ENCODE measurements around the gene GPD1L. TPM values are rescaled to one million over a fixed set of nuclear protein-coding genes. Genes with fewer than 3 reads are reported as not detected.

Gene GPD1L
- polyA plus RNA-seq, 1 donor, result 19.3 TPM

- DNase-seq, result no peak
These were observed 30.3 kb downstream of the GPD1L start for GRCh38 chr3:32136703-32137102.

GRCh38 chr3:32137870-32138269, 31.4 kb downstream of the GPD1L start:
- DNase-seq, result no peak

- no peak for DNase-seq
These were observed 32.2 kb downstream of the GPD1L start for GRCh38 chr3:32138545-32139104.

- no peak for DNase-seq
These were observed 34.5 kb downstream of the GPD1L start for GRCh38 chr3:32140943-32141342.

- DNase-seq, result peak; percentile 89
These were observed 37.7 kb downstream of the GPD1L start for GRCh38 chr3:32143849-32144757.

DNA sequence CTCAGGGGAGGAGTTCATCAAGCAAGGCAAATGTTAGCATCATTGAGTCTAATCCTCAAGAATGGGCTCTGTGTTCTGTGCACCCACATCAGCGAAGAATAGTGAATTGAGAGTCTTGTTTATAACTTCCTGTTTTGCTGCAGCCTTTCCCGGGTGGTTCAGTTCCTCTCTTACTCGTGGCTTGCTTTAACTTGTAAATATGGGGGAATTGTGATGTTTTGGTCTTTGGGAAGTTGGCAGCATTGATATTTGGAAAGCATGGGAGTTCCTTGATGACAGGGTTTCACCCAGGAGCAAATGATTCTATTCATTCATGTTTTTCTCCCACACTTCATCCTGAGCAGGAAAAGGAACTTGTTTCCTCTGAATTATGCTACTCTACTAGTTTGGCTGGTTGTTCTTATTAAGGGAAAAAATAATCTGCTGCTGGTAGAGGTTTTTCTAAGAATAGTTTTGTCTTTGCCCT, 40.4 kb downstream of the GPD1L start:
- DNase-seq, result no peak

- no peak for DNase-seq
These were observed 41.1 kb downstream of the GPD1L start for GRCh38 chr3:32147509-32147908.

DNA sequence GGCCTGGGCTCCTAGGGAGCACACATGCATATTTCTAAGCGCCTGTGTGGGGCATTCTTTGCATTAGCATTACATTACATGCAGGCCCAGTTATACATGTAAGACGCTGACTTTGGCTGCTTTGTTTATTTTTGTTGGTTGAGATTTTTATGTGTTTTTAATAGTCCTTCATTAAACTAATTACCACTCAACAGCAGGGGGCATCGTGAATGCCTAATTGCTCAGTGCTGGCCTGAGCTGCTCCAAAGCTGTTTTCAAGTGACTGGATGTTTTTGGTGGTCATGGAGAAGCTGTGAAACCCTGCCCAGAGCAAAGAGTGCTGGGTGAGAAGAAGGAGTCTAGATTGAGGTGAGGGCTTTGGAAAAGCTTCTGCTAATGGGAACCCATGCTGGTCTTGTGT, 41.5 kb downstream of the GPD1L start:
- no peak for DNase-seq

DNA sequence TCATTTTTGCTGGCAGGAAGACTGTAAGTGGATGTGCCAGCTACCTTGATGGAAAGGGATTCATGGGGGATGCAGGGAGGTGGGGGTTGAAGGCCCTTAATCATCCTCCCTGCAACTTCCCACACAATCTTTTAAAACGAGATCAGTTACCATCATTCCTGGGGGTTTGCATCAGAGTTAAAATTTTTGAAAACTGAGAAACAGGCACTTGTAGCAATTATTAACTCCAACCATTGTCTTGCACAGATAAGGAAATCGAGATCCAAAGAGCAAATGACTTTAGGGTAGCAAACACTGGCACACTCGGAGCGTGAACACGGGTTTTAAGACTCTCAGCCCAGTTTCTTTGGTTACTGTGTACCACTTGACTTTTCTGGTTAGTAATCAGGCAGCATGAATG, 41.9 kb downstream of the GPD1L start:
- DNase-seq, result no peak

GRCh38 chr3:32153414-32154204, 47.2 kb downstream of the GPD1L start:
- no peak for DNase-seq

- DNase-seq, result no peak
These were observed 47.8 kb downstream of the GPD1L start for GRCh38 chr3:32154205-32154579.

DNA sequence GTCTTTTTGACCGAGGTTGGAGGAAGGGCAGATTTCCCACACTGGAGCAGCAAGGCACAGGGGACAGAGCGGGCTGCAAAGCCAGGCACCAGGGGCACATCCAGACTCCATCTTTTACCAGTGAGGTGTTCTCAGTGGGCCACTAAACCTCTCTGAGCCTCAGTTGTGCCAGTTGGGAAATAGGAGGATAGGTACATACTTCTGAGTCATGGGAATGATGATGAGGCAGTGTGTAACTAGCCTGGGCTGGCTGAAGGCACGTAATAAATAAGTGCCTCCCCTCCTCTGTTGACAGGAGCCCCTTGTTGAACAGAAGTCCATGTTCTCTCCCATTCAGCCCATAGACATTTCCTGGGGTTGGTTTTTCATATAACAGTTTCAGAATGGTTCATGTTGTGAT, 48.7 kb downstream of the GPD1L start:
- DNase-seq, result no peak

GRCh38 chr3:32157600-32158264, 51.3 kb downstream of the GPD1L start:
- DNase-seq, result no peak

GRCh38 chr3:32160706-32161214, 54.3 kb downstream of the GPD1L start:
- no peak for DNase-seq

DNA sequence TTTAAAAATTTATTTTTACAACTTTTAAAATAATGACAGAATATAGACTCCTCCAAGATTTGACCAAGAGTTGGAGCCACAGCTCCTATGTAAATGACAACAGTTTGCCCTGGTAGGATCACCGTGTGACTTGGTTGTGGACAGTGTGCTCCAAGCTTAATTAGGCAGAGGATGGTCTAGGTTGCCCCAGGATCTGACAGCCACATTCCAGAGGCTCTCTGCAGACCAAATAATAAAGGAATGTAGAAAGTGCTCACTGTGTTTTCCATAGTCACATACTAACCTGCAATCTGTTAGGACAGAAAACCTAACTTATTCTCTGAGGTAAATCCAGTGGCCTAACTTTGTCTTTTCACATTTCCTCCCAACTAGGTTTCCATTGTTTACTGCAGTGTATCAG, 59.0 kb downstream of the GPD1L start:
- no peak for DNase-seq

DNA sequence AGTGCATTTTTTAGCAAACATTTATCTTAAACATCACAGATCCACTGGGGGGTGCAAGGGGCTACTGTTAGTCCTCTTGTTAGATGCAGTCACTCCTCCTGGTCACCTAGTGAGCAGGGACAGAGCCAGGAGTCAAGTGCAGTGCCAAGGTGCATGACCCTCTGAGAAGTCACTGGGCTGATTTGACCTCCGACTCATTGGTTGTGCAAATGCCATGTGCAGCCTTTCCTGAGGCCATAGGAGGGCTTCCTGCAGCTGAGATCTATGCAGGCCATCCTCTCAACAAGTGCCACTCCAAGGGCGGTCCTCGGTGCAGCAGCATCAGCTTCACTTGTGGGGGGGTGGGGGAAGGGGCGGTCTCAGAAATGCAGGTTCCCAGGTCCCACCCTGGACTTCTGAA, 60.2 kb downstream of the GPD1L start:
- no peak for DNase-seq

- DNase-seq, result no peak
These were observed 66.0 kb downstream of the GPD1L start for GRCh38 chr3:32172420-32172819.

DNA sequence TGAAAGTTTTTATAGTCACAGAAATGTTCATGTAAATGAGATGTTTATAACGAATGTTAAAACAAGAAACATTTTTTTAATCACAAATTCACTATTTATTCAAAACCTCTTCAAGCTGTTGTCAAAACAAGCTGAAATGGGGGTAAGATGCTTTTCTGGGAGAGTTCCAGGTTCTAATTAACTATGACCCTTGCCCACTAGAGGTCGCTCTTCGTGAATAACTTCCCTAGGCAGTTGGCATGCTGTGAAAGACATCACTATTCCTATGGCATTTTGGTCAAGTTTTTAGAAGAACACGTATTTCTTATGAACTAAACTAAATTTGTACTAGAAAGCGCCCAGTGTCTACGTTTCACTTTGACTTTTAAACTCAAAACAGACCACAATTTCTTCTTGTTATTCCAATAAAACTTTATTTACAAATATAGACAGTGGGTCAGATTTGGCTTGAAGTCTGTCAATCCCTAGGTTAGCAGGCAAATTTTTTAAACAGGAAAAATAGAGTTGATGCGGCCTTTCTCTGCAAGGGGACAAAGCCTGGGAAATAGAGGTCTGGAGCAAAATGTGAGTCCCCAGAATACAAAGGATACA, 69.3 kb downstream of the GPD1L start:
- no peak for DNase-seq

- DNase-seq, result no peak
These were observed 70.7 kb downstream of the GPD1L start for GRCh38 chr3:32176989-32177701.

- DNase-seq, result no peak
These were observed 71.3 kb downstream of the GPD1L start for GRCh38 chr3:32177702-32178198.

All from left kidney (tissue), 2 donors.